VCaP (cell line): ENCODE measurements around the gene POU3F3.

Experiments
- H3K27ac ChIP-seq: fragments of 450-650 bp; 2 replicates; pipeline ENCODE4 v1.5.1; 2017
- TF ChIP-seq, protein P1 (sequence below): fragments of 450-650 bp; conservative IDR thresholded peaks from 2 replicates; pipeline ENCODE4 v1.5.1; 2017; ENCODE audit warnings: mild to moderate bottlenecking, moderate library complexity

Gene POU3F3

GRCh38 chr2:104852090-104852666 lies 1.7 kb upstream of the POU3F3 start:
- no peak overlapping the region for H3K27ac ChIP-seq
- TF ChIP-seq, protein P1, sequence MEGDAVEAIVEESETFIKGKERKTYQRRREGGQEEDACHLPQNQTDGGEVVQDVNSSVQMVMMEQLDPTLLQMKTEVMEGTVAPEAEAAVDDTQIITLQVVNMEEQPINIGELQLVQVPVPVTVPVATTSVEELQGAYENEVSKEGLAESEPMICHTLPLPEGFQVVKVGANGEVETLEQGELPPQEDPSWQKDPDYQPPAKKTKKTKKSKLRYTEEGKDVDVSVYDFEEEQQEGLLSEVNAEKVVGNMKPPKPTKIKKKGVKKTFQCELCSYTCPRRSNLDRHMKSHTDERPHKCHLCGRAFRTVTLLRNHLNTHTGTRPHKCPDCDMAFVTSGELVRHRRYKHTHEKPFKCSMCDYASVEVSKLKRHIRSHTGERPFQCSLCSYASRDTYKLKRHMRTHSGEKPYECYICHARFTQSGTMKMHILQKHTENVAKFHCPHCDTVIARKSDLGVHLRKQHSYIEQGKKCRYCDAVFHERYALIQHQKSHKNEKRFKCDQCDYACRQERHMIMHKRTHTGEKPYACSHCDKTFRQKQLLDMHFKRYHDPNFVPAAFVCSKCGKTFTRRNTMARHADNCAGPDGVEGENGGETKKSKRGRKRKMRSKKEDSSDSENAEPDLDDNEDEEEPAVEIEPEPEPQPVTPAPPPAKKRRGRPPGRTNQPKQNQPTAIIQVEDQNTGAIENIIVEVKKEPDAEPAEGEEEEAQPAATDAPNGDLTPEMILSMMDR: no peak

GRCh38 chr2:104854498-104855220 lies 744 bp downstream of the POU3F3 start:
- H3K27ac ChIP-seq: peak overlapping the region; percentile 26
- TF ChIP-seq, protein P1: no peak

GRCh38 chr2:104855221-104856085 lies 1.5 kb downstream of the POU3F3 start:
- H3K27ac ChIP-seq: peak overlapping the region; percentile 26; the same call in 1 of the 2 replicates
- TF ChIP-seq, protein P1: no peak

DNA sequence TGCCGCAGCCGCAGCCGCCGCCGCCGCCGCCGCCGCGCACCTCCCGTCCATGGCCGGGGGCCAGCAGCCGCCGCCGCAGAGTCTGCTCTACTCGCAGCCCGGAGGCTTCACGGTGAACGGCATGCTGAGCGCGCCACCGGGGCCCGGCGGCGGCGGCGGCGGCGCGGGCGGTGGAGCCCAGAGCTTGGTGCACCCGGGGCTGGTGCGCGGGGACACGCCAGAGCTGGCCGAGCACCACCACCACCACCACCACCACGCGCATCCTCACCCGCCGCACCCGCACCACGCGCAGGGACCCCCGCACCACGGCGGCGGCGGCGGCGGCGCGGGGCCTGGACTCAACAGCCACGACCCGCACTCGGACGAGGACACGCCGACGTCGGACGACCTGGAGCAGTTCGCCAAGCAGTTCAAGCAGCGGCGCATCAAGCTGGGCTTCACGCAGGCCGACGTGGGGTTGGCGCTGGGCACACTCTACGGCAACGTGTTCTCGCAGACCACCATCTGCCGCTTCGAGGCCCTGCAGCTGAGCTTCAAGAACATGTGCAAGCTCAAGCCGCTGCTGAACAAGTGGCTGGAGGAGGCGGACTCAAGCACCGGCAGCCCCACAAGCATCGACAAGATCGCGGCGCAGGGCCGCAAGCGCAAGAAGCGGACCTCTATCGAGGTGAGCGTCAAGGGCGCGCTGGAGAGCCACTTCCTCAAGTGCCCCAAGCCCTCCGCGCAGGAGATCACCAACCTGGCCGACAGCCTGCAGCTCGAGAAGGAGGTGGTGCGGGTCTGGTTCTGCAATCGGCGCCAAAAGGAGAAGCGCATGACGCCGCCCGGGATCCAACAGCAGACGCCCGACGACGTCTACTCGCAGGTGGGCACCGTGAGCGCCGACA lies 2.4 kb downstream of the POU3F3 start:
- TF ChIP-seq, protein P1: no peak
- H3K27ac ChIP-seq: peak overlapping the region; percentile 16; the same call in 1 of the 2 replicates

- no peak overlapping the region for H3K27ac ChIP-seq
- TF ChIP-seq, protein P1: no peak
Observed at GRCh38 chr2:104856973-104857261, 3.0 kb downstream of the POU3F3 start.

- no peak overlapping the region for H3K27ac ChIP-seq
- TF ChIP-seq, protein P1: no peak
Observed at GRCh38 chr2:104857262-104858005, 3.5 kb downstream of the POU3F3 start.
